NCI-H2171 treated with DMSO at 0.1 percent for 48 hours (cell line): Measurements from ENCODE around the gene RAD18.

ENCODE experiments used
- DNase-seq: peaks from one replicate; lab custom pipeline; 2025; lab: John Stamatoyannopoulos, UW

Gene RAD18

DNA sequence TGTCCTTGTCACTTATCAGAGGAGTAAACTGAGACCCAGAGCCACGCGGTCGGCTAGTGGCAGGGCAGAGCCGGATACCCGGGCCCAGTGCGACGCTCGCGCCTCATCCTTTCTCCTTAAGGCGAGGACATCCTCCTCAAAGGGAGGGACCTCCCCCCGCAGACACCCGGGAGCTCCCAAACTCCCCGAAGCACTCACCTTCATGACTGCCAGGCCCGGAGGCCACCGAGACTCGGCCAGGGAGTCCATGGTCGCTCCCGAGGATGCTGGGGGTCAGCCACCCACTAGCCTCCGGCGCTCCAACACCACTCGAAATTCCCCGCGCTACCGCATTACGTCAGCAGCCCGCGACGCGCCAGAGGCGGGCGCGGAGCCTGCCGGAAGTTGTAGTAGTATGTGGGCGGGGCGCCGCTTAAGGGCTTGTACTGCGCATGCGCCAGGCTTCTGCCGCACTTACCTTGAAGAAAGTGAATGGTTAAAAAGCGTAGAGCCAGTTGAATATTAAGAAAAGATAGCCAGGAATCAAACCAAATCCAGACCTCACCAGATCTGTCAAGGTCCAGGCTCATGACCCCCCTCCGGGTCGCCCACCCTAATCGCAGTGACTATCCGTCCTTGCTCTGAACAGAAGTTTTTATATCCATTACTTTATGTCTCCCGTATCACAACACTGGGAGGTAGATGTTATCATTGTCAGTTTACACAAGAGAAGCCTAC, at the start of gene RAD18:
Gene RAD18 (minus strand): TSS at position 336 of the 717 bp plus-strand sequence. CDS start 87 bp downstream, at position 249.
- peak; percentile 91 for DNase-seq

DNA sequence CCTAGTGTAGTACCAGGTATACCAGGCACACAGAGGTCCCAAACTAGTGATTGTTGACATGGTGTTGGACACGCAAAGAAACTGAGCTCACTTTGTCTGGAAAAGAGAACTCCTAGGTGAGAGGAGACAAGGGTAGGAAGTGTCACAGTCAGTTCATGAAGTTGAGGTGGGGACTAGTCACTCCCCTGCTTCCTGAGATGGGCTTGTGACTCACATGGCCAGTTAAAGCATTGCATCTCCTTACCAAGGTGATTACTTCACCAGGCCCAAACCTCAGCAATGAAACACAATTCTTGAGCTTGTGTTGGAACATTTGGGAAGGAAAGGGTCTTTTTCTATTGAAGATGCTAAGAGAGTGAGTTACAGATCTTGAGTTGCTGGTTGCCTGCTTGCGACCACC, 49.2 kb upstream of the RAD18 start:
- no peak for DNase-seq

DNA sequence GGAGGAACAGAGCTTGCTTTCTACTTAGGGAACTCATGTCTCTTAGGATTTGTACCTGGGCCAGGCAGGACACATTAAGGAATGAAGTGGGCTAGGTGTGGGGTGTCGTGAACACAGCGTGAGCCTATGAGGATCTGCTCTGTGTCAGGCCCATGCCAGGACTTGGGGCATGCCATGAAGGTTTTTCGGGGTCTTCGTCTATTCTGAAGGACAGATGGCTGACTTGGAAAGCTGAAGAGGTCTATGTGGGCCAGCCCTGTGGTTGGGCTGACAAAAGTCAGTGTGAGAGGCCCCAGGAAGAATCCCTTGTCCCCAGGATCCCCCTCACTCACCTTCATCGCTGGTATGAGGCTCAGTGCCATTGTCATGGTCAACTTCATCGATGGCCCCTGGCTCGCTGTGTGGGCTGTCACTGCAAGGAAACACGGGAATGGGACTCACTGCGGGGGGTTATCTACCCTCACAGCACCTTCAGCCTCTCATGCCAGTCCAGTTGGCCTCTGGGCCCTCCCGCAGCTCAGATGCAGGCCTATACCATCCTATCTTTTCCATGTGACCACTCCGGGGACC, 46.8 kb upstream of the RAD18 start:
- no peak for DNase-seq

GRCh38 chr3:9008550-9009255, 45.4 kb upstream of the RAD18 start:
- no peak for DNase-seq

- no peak for DNase-seq
Measured at GRCh38 chr3:9007928-9008327, 44.7 kb upstream of the RAD18 start.

DNA sequence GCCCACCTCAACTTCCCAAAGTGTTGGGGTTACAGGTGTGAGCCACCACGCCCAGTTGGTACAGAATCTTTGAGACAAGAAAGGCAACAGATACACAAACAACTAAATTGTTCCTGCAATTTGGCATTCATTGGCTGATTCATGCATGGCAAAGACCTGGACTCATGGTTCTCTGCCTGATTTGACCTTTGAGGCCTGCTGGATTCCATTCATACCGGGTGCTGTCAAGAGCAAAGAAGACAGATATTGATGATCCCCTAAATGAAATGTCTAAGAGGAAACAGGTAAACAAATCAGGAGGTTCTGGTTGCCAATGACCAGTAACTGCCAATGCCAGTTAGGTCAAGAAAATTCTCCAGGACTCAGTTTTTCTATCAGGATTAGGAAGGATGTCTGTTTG, 43.9 kb upstream of the RAD18 start:
- DNase-seq: no peak

GRCh38 chr3:9000041-9000440, 36.8 kb upstream of the RAD18 start:
- DNase-seq: no peak

DNA sequence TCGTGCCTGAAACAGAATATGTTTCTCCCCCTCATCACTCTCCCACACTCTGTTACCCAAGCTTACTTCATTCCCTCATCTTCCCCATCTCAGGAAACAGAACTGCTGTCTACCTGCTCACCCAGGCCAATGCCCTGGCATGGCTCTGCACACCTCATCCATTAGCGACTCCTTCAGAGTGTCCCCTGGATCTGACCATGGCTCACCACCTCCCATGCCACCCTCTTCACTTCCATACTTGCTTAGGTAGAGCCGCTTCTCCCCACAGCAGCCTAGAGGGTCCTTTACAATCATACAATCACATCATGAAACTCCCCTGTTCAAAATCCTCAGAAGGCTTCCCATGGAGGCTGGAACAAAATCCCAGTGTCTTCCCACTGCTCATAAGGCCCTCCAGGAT, 33.9 kb upstream of the RAD18 start:
- DNase-seq: no peak

GRCh38 chr3:8996681-8997121, 33.4 kb upstream of the RAD18 start:
- no peak for DNase-seq

DNA sequence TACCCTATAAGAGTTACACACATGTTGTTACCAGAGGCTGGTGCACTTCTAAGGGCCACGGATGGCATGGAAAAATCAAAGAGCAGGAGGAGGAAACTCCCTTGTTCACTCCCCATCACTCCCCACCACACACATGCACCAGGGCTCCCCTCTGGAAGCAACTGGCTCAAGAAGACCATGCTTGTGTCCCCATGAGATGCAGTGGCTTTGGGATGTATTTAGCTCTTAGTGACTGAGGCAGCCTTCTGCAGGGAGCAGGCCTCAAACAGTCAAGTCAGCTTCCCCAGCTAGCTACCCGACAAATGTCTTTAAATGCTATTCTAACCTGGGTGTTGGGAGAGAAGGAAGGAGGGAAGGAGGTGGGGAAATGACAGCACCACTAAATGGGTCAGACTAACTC, 32.9 kb upstream of the RAD18 start:
- DNase-seq: no peak

- no peak for DNase-seq
Measured at GRCh38 chr3:8994226-8994625, 31.0 kb upstream of the RAD18 start.

DNA sequence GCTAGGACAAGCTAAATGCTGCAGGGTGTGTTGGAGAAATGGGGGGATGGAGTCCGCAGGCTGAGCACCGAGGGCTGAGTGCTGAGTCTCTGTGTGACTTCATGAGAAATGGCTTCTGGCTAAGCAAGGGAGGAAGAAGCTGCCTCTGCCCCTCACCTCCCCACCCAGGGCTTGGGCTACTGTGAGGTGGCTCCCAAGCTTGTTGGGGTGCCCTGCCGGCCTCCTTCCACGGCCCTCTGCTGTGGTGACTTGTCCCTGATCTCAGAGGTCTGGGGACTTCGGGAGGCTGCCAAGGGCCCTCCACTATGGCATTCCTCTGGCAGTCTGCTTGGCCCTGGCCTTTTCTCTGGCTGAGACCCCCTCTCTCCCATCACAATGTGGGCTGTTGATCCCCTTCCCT, 30.1 kb upstream of the RAD18 start:
- no peak for DNase-seq

- no peak for DNase-seq
Measured at GRCh38 chr3:8992854-8993253, 29.6 kb upstream of the RAD18 start.

- DNase-seq: no peak
Measured at GRCh38 chr3:8992199-8992598, 28.9 kb upstream of the RAD18 start.

- DNase-seq: no peak
Measured at GRCh38 chr3:8990266-8991215, 27.3 kb upstream of the RAD18 start.

DNA sequence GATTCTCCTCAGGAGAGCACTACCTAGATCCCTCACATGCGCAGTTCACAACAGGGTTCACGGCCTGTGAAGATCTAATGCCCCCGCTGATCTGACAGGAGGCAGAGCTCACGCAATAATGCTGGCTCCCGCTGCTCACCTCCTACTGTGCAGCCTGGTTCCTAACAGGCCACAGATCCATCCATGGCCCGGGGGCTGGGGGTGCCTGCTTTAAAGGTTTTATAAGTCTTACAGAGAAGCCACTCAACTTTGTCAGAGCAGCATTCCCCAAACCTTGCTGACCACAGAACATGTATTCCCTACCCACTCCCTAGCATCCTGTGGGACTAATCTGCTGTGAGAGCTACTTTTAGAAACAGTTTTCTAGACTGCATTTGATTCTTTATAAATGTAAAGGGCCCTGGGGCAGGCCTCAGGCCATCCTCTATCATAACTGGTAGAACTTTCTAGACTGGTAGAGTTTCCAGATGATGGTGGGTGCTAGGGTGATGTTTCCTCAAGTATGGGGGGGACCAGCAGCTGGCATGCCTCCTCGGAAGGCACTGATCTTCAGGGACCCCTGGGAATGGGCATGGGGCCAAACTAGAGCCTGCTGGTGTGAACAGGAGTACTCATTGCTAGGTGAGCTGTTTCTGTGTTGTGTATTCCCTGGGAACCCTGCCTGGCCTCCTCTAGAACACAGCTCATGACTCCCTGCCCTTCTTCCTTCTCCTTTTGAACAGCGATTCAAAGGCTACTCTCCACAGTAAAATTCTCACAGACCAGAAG, 25.7 kb upstream of the RAD18 start:
- peak; percentile 2 for DNase-seq

DNA sequence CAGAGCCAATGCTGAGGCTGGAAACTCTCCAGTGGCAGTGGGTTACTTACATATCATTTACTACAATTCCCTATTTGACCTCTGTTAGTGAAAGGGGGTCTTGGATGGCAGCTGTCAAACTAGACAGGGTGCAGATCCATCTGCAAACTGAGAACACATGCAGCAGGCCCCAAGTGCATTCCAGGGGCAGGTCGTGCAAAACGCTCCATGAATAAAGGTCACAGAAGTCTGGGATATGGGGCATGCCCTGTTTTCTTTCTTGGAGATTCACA, 25.0 kb upstream of the RAD18 start:
- no peak for DNase-seq

GRCh38 chr3:8987645-8988383, 24.5 kb upstream of the RAD18 start:
- DNase-seq: no peak

DNA sequence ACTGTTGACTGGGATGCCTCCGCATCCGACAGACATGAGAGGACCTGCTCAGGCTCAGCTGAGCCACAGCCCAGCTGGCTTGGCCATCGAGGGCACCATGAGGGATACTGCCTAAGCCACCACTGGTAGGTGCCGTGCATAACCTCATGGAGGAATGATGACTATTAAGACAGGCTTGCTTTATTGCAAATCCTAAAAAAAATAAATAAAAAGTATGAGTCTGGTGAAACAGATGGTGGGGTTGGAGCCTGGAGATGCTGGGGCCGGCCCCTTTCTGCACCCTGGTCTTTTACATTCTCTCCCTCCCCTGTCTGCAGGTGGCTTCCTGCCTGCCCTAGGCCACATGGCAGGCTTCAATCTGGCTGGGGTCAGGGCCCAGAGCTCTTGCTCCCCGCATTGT, 24.0 kb upstream of the RAD18 start:
- DNase-seq: no peak

DNA sequence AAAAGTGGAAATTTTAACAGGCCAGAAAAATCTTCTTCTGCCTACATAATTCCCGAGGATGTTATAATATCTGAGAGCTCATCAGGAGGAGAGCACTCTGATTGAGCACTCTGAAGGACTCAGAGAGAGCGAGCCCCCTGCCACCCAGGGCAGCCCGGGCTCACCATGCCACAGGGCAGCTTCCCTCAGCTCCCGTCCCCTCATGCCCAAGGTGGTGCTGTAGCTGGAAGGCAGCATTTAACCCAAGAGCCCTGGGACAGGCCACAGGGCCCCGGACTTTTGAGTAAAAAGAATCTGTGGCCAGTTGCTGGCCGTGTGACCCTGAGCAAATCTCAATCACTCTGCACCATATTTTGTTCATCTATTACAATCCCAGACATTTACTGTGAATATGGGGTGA, 23.5 kb upstream of the RAD18 start:
- no peak for DNase-seq

GRCh38 chr3:8985876-8986275, 22.6 kb upstream of the RAD18 start:
- DNase-seq: no peak
